ENCODE measurements around the gene FCHO1.

- no peak for TF ChIP-seq POLR2A (IDR thresholded peaks at IDR 0.05)
- no peak for TF ChIP-seq CTCF (IDR thresholded peaks at IDR 0.05)
Observed at GRCh38 chr19:17824339-17824738, 73.1 kb downstream of the FCHO1 start.

Measured in Peyer's patch (tissue), 4 donors.